ENCODE measurements around the gene SERPINB3.
"Not testable (repeated sequence)": the region's sequence is repeated elsewhere in the genome, so short reads cannot be mapped to it uniquely, and the experiment has no call there.

Gene SERPINB3

GRCh38 chr18:63661750-63662149, at the start of gene SERPINB3:
Gene SERPINB3 (minus strand): TSS chr18:63661893. CDS start chr18:63661216, 677 bp downstream.
- H3K27ac ChIP-seq; H3K4me3 ChIP-seq; DNase-seq; H3K27me3 ChIP-seq; H3K36me3 ChIP-seq; intact Hi-C loops (cut with DNase I; ENCODE audit: low total_unique reads); H3K4me1 ChIP-seq; H3K9me3 ChIP-seq: not testable (repeated sequence)

- H3K4me1 ChIP-seq = no peaks in the 10 kb centered on the region
- no peaks in the 10 kb centered on the region for H3K36me3 ChIP-seq
- no peak overlapping the region for H3K4me3 ChIP-seq
- DNase-seq = no peak
- H3K27ac ChIP-seq = no peak overlapping the region
- intact Hi-C loops (cut with DNase I; ENCODE audit: low total_unique reads) = no loop called here
- TF ChIP-seq CTCF (IDR thresholded peaks at IDR 0.05) = no peak
- H3K9me3 ChIP-seq = peaks cover 0 to 2% (median 1%) of the 10 kb centered on the region in 3 donors
- no peaks in the 10 kb centered on the region for H3K27me3 ChIP-seq
These were observed 47.0 kb upstream of the SERPINB3 start for GRCh38 chr18:63708650-63709049.

- no peak for DNase-seq
- no peak for TF ChIP-seq CTCF (IDR thresholded peaks at IDR 0.05)
- intact Hi-C loops (cut with DNase I; ENCODE audit: low total_unique reads) = no loop called here
- no peaks in the 10 kb centered on the region for H3K27me3 ChIP-seq
- H3K36me3 ChIP-seq = no peaks in the 10 kb centered on the region
- H3K4me1 ChIP-seq = no peaks in the 10 kb centered on the region
- H3K4me3 ChIP-seq = no peak overlapping the region
- H3K9me3 ChIP-seq = no peaks in the 10 kb centered on the region
- H3K27ac ChIP-seq = no peak overlapping the region
These were observed 46.1 kb upstream of the SERPINB3 start for GRCh38 chr18:63707816-63708215.

GRCh38 chr18:63705401-63705800, 43.7 kb upstream of the SERPINB3 start:
- no peaks in the 10 kb centered on the region for H3K9me3 ChIP-seq
- no peak for TF ChIP-seq CTCF (IDR thresholded peaks at IDR 0.05)
- DNase-seq = no peak
- no peaks in the 10 kb centered on the region for H3K27me3 ChIP-seq
- no peaks in the 10 kb centered on the region for H3K36me3 ChIP-seq
- no peak overlapping the region for H3K4me3 ChIP-seq
- H3K4me1 ChIP-seq = no peaks in the 10 kb centered on the region
- H3K27ac ChIP-seq = no peak overlapping the region
- intact Hi-C loops (cut with DNase I; ENCODE audit: low total_unique reads) = no loop called here

GRCh38 chr18:63702660-63703059, 41.0 kb upstream of the SERPINB3 start, which contains the start of gene SERPINB11:
Gene SERPINB11 (plus strand): TSS chr18:63702960. CDS start chr18:63710194, 7,234 bp downstream.
- Histone ChIP-seq H3K4me1 (no peaks in the 10 kb centered on the region), H3K36me3 (no peaks in the 10 kb centered on the region), H3K27ac (no peak within 1 kb of the TSS), H3K27me3 (no peaks in the 10 kb centered on the region), H3K9me3 (no peaks in the 10 kb centered on the region), H3K4me3 (no peak within 1 kb of the TSS)
- DNase-seq = no peak
- no peak for TF ChIP-seq CTCF (IDR thresholded peaks at IDR 0.05)
- intact Hi-C loops (cut with DNase I; ENCODE audit: low total_unique reads) = no loop called here

GRCh38 chr18:63701952-63702351, 40.3 kb upstream of the SERPINB3 start:
- H3K4me3 ChIP-seq = no peak overlapping the region
- H3K9me3 ChIP-seq = no peaks in the 10 kb centered on the region
- no peaks in the 10 kb centered on the region for H3K36me3 ChIP-seq
- no peak for DNase-seq
- H3K27me3 ChIP-seq = no peaks in the 10 kb centered on the region
- no peak overlapping the region for H3K27ac ChIP-seq
- no peaks in the 10 kb centered on the region for H3K4me1 ChIP-seq
- TF ChIP-seq CTCF (IDR thresholded peaks at IDR 0.05) = no peak
- intact Hi-C loops (cut with DNase I; ENCODE audit: low total_unique reads) = no loop called here
